ENCODE data around the gene RDM1.

GRCh38 chr17:35973333-35974260 is 43.0 kb upstream of the RDM1 start:
- TF ChIP-seq CTCF (conservative IDR thresholded peaks at IDR 0.05; ENCODE audit: low read depth, low read length) (no peak), SMC3 (IDR thresholded peaks at IDR 0.05; ENCODE audit: low read depth, low read length) (no peak)
